Epidermal melanocyte (primary cell): ENCODE measurements around the gene SEMA4F.
A peak's percentile ranks its signal among the peaks of the same experiment; 100 is the strongest.

Source experiments
- DNase-seq: peaks from one replicate; pipeline ENCODE4 v3.0.0; 2011; ENCODE audit warnings: low spot score; ENCODE audit not compliant: insufficient read length

Gene SEMA4F

DNA sequence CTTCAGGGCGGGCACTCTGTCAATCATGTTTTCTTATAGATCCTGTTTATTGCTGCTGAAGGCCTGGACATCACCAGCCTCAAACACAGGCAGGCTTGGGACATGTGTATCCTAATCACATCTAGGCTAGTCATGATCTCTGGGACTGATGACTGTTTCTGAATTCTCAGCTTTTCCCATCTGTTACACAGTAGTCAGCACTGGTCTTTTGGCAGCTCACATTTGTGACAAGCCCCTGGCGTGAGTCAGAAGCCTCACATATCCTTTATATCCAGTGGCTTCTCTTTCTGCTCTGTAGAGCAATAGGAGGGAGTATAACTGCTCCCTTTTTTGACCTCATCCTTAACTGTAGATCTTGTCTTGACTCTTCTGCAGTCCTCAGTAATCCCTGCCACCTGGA is 4.5 kb downstream of the SEMA4F start:
- no peak for DNase-seq

- DNase-seq, result no peak
Observed at GRCh38 chr2:74659462-74659861, 5.4 kb downstream of the SEMA4F start.

DNA sequence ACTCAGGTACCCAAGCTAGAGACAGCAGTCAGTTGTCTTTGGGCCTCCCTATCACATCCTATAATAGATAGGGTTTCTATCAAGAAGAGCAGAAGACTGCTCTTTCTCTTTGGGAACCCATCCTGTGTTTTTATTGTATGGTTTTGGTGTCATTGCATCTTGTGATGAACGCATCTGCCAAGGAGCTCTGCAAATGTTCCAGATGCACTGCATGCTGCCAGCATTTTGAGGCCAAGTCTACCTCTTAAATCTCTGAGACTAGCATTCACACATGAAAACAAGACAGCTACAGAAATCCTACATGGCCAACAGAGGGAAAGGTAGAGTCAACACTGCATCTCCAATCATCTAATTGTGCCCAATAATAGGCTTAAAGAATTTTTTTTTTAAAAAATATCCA is 14.0 kb downstream of the SEMA4F start:
- DNase-seq, result no peak

GRCh38 chr2:74670263-74670662 is 16.2 kb downstream of the SEMA4F start:
- no peak for DNase-seq

- DNase-seq, result no peak
Observed at GRCh38 chr2:74671479-74671878, 17.4 kb downstream of the SEMA4F start.

- no peak for DNase-seq
Observed at GRCh38 chr2:74673826-74674528, 19.9 kb downstream of the SEMA4F start.

DNA sequence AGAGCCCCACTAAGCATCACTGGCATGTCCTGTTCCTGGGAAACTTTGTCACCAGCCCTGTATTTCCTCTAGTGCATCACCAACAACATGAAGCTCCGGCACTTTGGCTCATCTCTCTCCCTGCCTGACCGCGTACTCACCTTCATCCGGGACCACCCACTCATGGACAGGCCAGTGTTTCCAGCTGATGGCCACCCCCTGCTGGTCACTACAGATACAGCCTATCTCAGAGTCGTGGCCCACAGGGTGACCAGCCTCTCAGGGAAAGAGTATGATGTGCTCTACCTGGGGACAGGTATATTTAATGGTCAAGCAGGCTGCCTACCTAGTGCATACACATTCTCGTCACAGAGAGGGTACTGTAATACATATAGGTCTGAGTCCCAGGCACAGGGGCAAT is 21.0 kb downstream of the SEMA4F start:
- DNase-seq, result no peak

DNA sequence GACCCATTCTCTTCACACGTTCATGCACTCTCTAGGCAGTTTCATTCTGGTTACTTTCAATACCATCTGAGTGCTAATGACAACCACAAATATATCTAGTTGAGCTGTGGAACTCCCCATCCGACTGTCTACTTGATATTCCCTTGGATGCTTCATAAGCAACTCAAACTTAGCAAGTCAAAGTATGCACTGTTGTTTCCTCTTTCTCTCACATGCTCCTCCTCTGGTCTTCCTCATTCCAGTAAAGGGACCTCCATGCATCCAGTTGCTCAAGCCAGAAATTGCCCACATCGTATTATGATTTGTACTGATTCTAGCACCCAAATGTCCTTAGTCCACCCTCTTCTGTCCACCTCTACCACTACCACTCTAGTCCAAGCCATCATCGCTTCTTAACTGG is 22.3 kb downstream of the SEMA4F start:
- no peak for DNase-seq

GRCh38 chr2:74679615-74680014 is 25.6 kb downstream of the SEMA4F start:
- no peak for DNase-seq

GRCh38 chr2:74682501-74682900 is 28.5 kb downstream of the SEMA4F start:
- no peak for DNase-seq

DNA sequence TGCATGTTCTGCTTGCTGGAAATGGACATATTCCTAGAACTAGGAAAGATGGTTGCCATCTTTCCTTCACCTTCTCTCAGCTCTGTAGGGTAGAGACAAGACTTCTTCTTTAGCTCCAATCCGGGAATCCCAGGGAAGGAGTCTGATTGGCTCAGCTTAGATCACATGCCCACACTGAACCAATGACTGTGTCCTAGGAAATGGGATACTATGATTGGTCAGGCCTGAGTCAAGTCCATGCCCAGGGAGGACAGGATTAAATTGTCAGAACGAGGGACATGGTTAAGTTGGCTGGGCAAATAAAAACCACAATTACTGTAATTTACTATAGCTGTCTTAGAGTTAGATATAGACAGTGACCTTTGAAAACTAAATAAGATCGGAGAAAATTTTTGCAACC is 31.4 kb downstream of the SEMA4F start:
- no peak for DNase-seq

DNA sequence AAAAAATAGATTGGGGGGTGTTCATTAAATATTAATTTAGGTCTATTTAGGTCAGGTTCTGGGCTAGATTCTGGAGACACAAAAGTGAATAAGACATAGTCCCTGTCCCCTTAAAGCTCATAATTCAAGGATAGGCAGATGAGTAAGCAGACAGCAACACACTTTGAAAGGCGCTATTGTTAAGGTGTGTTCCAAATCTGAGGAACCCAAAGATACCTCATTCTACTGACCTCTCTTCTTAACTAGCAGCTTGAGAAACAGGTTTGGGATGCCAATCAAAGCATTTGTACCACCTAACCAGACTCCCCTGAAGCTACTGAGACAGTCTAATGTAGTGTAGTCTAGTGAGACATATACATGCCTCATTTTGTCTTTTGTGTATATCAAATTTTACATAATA is 34.8 kb downstream of the SEMA4F start:
- no peak for DNase-seq

DNA sequence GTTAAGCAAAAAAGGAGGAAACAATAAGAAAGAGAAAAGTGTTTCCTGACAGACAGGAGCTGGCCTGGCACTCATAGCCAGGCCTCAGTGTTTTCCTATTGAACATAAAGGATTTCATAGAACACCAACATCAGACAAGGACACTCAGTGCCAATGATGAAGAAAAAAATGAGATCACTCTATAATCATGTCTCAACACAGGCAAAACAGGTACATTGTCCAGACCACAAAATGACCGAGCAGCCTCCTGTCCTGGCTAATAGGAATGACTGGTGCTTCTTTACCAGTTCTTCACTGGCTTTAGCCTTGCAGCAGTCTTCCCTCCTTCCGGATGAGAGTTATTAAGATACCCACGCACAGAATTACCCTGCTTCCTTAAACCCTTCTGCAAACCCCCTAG is 35.6 kb downstream of the SEMA4F start:
- DNase-seq, result no peak

DNA sequence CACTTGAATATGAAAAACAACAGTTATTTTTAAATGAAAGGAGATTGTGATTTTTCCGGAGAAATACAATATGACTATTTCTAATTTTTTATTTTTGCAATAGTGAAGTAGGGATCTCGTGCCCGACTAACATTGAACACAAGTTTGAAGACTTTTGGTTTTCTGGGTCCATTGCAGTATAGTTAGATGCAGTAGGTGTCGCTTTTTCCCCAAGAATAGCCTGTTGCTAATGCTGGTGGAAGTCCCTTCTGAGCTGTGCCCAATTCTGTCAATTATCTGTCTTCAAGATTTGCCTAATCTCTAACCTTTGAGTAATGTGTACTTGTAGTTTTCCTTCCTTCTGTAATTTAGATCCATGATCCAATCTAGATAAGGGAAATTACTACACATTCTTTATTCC is 36.5 kb downstream of the SEMA4F start:
- DNase-seq, result peak; percentile 88

- DNase-seq, result no peak
Observed at GRCh38 chr2:74691929-74692328, 37.9 kb downstream of the SEMA4F start.

DNA sequence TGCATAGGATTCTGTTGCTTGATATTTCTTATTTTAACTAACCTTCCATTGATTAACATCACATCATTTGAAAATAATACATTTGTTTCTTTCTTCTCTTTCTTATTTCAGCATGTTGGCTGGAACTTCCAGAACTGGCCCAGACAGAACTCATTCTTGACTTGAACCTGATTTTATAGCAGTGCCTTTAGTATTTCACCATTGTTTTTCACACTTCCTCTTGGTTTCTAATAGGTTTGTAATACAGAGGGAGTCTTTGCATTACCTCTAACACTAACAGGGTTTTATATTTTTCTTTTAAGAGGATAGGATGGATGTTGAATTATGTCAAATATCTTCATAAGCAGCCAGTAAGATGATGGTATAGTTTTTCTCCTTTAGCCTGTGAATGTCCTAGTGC is 39.2 kb downstream of the SEMA4F start:
- no peak for DNase-seq

GRCh38 chr2:74693668-74694067 is 39.6 kb downstream of the SEMA4F start:
- DNase-seq, result no peak

DNA sequence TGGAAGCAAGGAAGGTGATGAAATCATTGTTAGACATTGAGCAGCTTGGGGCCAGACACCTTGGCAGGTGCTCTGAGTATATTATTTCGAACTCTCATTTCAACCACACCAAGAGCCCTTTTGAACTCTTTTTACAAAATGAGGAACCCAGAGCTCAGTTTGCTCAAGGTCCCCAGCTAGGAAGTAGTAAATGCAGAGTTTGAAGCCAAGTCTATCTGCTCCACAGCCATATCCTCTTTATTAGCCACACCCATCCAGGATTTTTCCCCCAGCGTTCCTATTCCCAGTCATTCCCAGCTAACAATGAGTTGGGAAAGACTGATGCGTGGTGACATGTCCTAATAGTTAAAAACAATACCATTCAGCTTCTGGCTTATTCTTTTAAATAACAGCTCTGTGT is 40.2 kb downstream of the SEMA4F start:
- DNase-seq, result no peak

GRCh38 chr2:74695663-74696062 is 41.6 kb downstream of the SEMA4F start:
- DNase-seq, result no peak

- DNase-seq, result no peak
Observed at GRCh38 chr2:74696829-74697228, 42.8 kb downstream of the SEMA4F start.

DNA sequence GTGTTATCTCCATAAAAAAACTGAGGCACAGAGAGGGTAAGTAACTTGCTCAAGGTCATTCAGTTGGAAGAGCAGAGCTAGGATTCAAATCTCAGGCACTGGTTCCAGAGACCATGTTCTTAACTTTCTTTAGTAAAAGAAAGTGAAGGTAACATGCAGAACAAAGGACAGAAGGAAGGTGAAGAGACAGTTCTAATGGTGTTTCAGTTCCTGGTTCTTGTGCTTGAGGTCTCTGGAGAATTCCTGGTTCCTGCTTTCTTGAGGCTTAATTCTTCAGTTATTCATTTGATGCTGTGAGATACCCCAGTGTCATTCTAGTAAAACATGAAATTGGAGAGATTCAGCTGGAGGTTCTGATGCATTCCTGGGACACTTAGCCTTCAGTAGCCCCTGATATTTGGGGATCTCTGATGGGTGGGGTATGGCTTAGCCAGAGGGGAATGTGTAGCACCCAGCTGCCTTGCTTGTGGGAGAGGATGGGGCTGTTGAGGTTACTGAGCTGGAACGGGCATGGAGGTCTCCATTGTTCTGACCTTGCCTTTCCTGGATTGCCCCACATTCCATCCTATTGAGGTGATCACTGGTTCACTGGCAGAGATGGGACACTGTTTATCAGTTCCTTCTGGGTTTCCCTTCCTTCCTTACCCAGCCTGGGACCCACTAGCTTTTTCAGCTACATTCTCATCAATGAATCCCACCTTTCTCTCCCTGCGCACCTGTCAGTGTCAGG is 46.8 kb downstream of the SEMA4F start:
- DNase-seq, result no peak

DNA sequence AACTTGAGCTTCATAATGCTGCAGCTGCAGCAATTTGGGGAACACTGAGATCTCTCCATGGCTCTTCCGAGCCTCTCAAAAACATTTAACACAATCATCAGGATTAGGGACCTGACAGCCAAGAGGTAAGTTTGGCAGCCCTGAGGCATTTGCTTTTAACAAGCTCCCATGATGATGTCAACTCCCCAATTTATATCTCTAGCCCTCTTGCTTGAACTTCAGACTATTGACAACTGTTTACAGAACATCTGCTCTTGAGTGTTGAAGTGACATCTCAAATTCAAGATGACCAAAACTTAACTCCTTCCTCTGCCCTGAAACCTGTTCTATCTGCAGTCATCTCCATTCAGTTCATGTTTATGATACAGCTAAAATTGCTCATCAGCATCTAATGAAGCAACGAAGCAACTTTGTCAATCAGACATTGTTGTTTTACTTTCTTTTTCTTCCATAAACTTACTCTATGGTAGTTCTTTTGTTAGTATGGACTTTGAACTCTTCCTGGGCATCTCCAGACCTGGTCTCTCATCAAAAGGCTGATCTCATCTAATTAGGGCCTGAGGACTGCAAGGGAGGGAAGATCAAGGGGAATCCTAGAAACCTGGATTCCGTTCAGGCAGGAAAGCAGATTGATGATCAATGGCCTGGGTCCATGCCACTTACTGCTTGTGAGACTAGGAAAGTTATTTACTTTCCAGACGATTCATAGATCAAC is 48.1 kb downstream of the SEMA4F start:
- no peak for DNase-seq

GRCh38 chr2:74703373-74703772 is 49.3 kb downstream of the SEMA4F start:
- DNase-seq, result no peak
